Glutamatergic neuron (in vitro differentiated cells): ENCODE measurements around the gene TGFB2. TPM values are rescaled to one million over a fixed set of nuclear protein-coding genes. Genes with fewer than 3 reads are reported as not detected.

Source experiments
- DNase-seq: peaks from one replicate; pipeline ENCODE4 v3.0.0; 2022
- H3K27ac Mint-ChIP-seq: one replicate; pipeline ENCODE4 v1.8.0; 2020; ENCODE audit warnings: mild to moderate bottlenecking, mixed read lengths, inconsistent platforms; ENCODE audit not compliant: unreplicated experiment
- H3K27me3 Mint-ChIP-seq: one replicate; pipeline ENCODE4 v1.8.0; 2020; ENCODE audit warnings: mild to moderate bottlenecking, moderate library complexity, mixed read lengths, inconsistent platforms; ENCODE audit not compliant: unreplicated experiment
- H3K36me3 Mint-ChIP-seq: one replicate; pipeline ENCODE4 v1.8.0; 2020; ENCODE audit warnings: mild to moderate bottlenecking, mixed read lengths, inconsistent platforms; ENCODE audit not compliant: unreplicated experiment
- H3K4me1 Mint-ChIP-seq: one replicate; pipeline ENCODE4 v1.8.0; 2020; ENCODE audit warnings: mild to moderate bottlenecking, low read depth, mixed read lengths, inconsistent platforms; ENCODE audit not compliant: unreplicated experiment
- H3K4me3 Mint-ChIP-seq: one replicate; pipeline ENCODE4 v1.8.0; 2020; ENCODE audit warnings: mild to moderate bottlenecking, mixed read lengths, inconsistent platforms; ENCODE audit not compliant: unreplicated experiment
- H3K9me3 Mint-ChIP-seq: one replicate; pipeline ENCODE4 v1.8.0; 2020; ENCODE audit warnings: mild to moderate bottlenecking, moderate library complexity, mixed read lengths, inconsistent platforms; ENCODE audit not compliant: unreplicated experiment
- total RNA-seq: library from RNA; stranded (reverse); fragmentation: NEBNext Ultra II Directional; extraction: Animal tissue kit (Norgen Biotek cat#: 25700); gene quantifications from one replicate; pipeline ENCODE4 v1.2.1, GENCODE V29; 2021; ENCODE audit not compliant: unreplicated experiment
- TF ChIP-seq, protein P1 (sequence below): fragments of 200-600 bp; sonication (generic); IDR thresholded peaks from one replicate; pipeline ENCODE4 v1.5.0; 2021; ENCODE audit not compliant: partially characterized antibody, unreplicated experiment

The TGFB2 gene
- total RNA-seq, 1 donor from 2014 or later, result 2.0 TPM

GRCh38 chr1:218425647-218426342 is 80.7 kb downstream of the TGFB2 start:
- Mint-ChIP-seq H3K36me3 (no peaks in the 10 kb centered on the region), H3K4me1 (no peaks in the 10 kb centered on the region), H3K4me3 (no peak overlapping the region), H3K9me3 (no peaks in the 10 kb centered on the region), H3K27me3 (no peaks in the 10 kb centered on the region), H3K27ac (no peak overlapping the region)
- DNase-seq, result no peak
- TF ChIP-seq, protein P1, sequence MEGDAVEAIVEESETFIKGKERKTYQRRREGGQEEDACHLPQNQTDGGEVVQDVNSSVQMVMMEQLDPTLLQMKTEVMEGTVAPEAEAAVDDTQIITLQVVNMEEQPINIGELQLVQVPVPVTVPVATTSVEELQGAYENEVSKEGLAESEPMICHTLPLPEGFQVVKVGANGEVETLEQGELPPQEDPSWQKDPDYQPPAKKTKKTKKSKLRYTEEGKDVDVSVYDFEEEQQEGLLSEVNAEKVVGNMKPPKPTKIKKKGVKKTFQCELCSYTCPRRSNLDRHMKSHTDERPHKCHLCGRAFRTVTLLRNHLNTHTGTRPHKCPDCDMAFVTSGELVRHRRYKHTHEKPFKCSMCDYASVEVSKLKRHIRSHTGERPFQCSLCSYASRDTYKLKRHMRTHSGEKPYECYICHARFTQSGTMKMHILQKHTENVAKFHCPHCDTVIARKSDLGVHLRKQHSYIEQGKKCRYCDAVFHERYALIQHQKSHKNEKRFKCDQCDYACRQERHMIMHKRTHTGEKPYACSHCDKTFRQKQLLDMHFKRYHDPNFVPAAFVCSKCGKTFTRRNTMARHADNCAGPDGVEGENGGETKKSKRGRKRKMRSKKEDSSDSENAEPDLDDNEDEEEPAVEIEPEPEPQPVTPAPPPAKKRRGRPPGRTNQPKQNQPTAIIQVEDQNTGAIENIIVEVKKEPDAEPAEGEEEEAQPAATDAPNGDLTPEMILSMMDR, result no peak

- H3K4me1 Mint-ChIP-seq, result no peaks in the 10 kb centered on the region
- TF ChIP-seq, protein P1, result no peak
- H3K4me3 Mint-ChIP-seq, result no peak overlapping the region
- H3K27ac Mint-ChIP-seq, result no peak overlapping the region
- no peak for DNase-seq
- no peaks in the 10 kb centered on the region for H3K36me3 Mint-ChIP-seq
- no peaks in the 10 kb centered on the region for H3K27me3 Mint-ChIP-seq
- H3K9me3 Mint-ChIP-seq, result no peaks in the 10 kb centered on the region
These were observed 81.2 kb downstream of the TGFB2 start for GRCh38 chr1:218426343-218426657.

GRCh38 chr1:218429301-218429700 is 84.2 kb downstream of the TGFB2 start:
- TF ChIP-seq, protein P1, result no peak

DNA sequence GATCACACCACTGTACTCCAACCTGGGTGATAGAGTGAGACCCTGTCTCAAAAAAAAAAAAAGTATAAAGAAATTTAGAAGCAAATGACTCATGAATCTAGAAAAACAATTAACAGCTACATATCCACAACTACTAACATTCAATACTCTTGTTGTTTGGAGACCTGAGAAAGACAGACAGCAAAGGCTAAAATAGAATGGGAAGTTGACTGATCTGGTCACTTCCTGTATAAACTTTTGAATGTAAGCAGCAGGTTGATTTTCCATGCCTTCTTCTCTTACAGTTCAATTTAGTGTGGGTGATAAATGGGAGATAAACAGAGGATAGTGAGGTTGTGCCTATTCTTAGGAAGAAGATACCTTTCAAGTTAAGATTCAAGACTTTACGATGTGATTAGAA is 85.2 kb downstream of the TGFB2 start:
- Mint-ChIP-seq H3K36me3 (no peaks in the 10 kb centered on the region), H3K4me1 (no peaks in the 10 kb centered on the region), H3K9me3 (no peaks in the 10 kb centered on the region), H3K27me3 (no peaks in the 10 kb centered on the region), H3K27ac (no peak overlapping the region), H3K4me3 (no peak overlapping the region)
- TF ChIP-seq, protein P1, result no peak
- no peak for DNase-seq

More at GRCh38 chr1:218429301-218429700, 84.2 kb downstream of the TGFB2 start:
- Mint-ChIP-seq H3K27me3 (no peaks in the 10 kb centered on the region), H3K4me3 (no peak overlapping the region), H3K27ac (no peak overlapping the region), H3K4me1 (no peaks in the 10 kb centered on the region), H3K9me3 (no peaks in the 10 kb centered on the region), H3K36me3 (no peaks in the 10 kb centered on the region)
- DNase-seq, result no peak

DNA sequence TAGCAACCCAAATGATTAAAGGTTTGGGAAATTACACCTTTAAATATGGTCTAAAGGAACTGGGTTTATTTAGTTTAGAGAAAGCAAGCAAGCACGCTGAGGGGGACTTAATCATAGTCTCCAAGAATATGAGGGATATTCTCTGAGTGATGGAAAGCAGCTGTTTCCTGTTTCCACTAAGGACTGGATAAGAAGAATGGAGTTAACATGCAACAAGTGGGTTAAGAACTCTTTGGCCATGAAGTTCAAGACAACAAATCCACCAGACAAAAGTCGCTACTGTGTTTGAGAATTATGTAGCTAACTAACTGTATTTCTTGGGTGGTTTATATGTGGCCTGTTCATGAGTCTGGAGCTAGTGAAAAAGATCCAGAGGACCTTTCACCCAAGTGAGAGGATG is 85.7 kb downstream of the TGFB2 start:
- Mint-ChIP-seq H3K27me3 (no peaks in the 10 kb centered on the region), H3K9me3 (no peaks in the 10 kb centered on the region), H3K4me1 (no peaks in the 10 kb centered on the region), H3K4me3 (no peak overlapping the region), H3K36me3 (no peaks in the 10 kb centered on the region), H3K27ac (no peak overlapping the region)
- TF ChIP-seq, protein P1, result no peak
- DNase-seq, result no peak
